IPS-NIHi11 (cell line): ENCODE measurements around the gene VEGFB.

Experiments
- DNase-seq: peaks from one replicate; pipeline ENCODE4 v3.0.0; 2012; ENCODE audit warnings: mixed read lengths, low spot score

Gene VEGFB

DNA sequence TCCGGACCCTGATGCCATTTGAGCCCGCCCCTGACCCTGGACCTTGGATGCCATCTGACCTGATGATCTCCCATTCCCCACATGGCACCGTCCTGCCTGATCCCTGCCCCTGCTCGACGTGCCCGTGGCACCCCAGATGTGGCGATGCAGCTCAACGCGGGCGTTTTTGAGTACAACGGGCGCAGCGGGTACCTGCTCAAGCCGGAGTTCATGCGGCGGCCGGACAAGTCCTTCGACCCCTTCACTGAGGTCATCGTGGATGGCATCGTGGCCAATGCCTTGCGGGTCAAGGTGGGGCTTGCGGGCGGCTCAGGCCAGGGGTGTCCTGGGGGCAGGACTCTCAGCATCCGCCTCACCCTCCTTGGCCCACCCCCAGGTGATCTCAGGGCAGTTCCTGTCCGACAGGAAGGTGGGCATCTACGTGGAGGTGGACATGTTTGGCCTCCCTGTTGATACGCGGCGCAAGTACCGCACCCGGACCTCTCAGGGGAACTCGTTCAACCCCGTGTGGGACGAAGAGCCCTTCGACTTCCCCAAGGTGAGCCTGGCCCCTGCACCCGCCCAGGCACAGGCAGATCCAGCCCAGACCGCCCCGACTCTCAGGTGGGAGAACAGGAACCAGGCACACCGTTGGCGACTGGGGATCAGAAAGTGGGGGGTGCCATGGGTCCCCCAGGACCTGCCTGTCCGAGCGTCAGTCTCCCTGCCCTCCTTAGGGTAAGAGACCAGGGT is 28.1 kb downstream of the VEGFB start:
- DNase-seq, result no peak

GRCh38 chr11:64263021-64263946 is 28.9 kb downstream of the VEGFB start:
- DNase-seq, result peak; percentile 60

DNA sequence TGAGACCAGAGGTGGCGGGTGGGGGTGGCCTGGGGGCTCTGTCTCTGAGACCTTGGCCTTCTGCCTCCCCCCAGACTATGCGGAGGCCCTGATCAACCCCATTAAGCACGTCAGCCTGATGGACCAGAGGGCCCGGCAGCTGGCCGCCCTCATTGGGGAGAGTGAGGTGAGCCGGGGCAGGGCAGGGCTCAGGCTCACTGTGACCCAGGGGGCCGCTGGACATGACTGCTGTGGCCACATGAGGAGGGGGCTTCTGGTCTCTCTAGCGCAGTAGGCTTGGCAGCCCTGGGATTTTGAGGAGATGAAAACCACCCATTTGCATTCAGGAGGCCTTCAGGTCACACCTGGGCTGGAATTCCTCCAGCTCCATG is 29.5 kb downstream of the VEGFB start:
- no peak for DNase-seq

GRCh38 chr11:64264371-64264852 is 30.0 kb downstream of the VEGFB start:
- no peak for DNase-seq

DNA sequence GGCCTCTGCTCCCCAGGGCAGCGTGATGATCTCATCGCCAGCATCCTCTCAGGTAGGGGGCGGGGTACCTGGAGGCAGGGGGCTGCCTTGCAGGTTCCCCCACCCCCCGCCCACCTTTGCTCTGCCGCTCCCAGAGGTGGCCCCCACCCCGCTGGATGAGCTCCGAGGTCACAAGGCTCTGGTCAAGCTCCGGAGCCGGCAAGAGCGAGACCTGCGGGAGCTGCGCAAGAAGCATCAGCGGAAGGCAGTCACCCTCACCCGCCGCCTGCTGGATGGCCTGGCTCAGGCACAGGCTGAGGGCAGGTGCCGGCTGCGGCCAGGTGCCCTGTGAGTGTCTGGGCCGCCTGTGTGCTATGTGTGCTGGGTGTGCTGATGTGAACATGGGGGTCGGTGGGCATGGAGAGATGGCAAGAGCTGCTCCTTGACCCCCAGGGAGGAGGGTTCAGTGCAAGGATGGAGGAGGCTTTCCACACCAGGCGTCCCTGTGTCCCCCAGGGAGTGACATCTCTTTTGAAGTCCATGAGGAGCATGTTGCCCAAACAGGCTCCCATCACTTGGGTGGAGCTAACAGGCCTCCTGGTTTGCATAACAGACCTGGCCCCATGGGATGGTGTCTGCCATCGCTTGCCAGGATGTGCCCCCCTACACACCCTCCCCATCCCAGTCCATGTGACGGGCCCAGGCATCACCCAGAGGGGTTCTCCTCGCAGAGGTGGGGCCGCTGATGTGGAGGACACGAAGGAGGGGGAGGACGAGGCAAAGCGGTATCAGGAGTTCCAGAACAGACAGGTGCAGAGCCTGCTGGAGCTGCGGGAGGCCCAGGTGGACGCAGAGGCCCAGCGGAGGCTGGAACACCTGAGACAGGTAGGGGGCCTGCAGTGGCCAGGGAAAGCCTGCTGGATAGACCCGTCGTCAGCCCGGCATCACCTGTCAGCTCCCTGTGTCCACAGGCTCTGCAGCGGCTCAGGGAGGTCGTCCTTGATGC is 31.1 kb downstream of the VEGFB start:
- DNase-seq, result no peak

DNA sequence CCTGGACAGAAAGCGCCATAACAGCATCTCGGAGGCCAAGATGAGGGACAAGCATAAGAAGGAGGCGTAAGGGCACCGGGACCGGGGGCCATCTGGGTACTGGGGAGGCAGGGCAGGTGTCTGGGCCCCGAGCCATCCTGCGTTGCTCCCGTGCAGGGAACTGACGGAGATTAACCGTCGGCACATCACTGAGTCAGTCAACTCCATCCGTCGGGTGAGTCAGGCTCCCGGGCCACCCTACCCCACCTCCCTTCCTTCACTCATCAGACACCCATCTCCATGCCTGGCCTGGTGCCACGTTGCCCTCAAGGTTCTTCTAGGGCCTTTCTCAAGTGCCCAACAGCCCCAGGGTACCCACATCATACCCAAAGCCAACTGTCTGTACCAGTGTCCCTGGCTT is 32.0 kb downstream of the VEGFB start:
- no peak for DNase-seq

DNA sequence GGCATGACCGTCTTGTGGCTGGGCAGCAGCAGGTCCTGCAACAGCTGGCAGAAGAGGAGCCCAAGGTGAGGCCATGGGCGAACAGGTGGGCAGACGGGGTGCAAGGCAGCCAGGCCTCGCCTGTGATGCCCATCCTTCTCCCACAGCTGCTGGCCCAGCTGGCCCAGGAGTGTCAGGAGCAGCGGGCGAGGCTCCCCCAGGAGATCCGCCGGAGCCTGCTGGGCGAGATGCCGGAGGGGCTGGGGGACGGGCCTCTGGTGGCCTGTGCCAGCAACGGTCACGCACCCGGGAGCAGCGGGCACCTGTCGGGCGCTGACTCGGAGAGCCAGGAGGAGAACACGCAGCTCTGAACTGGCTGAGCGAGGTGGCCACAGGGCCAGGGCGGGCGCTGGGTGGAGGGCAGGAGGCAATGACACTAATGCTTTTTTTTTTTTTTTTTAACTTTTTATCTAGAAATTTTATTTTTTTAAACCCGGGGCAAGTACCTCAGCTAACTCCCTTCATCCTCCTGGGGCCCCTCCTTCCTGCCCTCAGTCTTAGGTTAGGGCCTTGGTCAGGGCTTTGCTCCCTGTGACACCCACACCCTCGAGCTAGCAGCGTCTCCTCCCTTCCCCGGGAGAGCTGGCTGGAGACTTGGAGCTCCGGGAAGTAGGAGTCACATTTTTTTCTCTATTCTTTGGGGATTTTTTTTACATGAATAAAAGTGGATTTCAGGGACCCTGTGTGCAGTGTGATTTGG is 33.0 kb downstream of the VEGFB start:
- DNase-seq, result no peak

DNA sequence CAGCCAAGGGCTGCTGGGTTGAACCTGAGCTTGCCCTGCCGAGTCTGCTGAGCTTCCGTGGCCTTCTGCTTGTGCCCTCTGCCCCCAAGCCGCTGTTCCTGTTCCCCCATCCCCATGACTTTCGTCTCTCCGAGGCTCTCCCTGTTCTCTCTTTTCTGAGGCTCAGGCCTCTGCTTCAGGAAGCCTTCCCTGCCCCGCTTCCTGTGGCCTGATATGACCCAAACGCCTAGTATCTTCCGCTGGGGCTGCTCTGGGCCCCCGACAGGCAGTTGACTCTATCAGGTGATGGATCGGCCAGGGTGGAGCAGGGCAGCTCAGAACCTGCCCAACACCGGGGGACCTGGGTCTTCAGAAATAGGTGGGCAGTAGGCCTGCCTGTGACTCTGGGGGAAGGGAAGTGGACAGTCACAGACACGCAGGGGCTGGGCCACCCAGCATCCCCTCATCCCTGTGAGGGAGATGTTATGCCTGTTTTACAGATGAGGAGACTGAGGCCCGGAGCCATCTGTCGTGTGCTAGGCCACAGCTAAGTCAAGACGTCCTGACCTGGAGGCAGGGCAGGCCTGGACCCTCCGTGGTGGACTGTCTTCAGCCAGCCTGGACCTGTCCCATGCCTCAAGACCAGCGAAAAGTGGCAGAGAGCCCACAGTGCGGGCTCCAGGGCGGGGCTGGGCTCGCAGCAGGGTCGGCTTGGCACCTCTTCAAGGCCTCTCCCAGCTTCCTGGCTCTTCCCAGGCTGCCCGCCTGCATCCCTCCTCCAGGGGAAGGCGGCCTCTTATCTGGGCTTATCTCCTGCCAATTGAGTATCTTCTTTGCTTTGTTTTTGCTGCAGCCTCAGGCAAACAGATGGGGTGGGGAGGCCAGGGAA is 33.9 kb downstream of the VEGFB start:
- no peak for DNase-seq

GRCh38 chr11:64268893-64269539 is 34.6 kb downstream of the VEGFB start:
- DNase-seq, result no peak

GRCh38 chr11:64269540-64270220 is 35.3 kb downstream of the VEGFB start:
- peak; percentile 82 for DNase-seq

- DNase-seq, result no peak
Observed at GRCh38 chr11:64275031-64275800, 40.8 kb downstream of the VEGFB start.

GRCh38 chr11:64275841-64276240 is 41.5 kb downstream of the VEGFB start:
- no peak for DNase-seq

DNA sequence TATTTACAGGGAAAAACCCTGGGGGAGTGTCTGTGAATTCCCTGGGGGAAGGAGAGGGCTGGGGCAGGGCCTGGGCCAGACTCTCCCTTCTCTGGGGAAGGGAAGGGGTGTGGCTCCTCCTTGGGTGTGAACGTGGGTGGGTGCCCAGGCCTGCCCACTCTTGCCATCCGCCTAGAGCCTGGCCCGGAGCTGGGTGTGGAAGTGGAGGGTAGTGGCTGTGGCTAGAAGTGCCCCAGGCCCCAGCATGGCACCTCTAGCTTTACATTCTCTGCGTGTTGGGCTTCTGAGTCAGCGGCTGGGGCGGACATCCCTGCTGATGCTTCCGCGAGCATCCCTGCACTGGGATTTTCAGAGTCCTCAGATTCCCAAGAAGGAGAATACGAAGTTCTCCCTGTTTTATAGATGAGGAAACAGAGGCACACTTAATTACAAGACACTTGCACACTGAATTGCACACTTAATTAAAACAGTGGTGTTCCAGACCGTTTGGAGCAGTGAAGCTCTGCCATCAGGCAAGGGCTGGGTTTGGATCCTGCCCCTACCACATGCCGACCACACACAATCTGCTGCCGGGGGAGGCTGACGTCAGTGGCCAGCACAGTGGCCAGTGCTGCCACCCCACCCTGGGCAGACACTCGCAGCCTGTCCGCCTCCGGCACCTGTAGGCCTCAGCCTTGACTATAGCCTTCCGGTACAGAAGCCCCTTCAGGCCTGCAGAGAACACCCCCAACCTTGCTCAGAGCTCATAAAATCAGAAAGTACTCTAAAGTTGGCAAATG is 42.5 kb downstream of the VEGFB start:
- no peak for DNase-seq

DNA sequence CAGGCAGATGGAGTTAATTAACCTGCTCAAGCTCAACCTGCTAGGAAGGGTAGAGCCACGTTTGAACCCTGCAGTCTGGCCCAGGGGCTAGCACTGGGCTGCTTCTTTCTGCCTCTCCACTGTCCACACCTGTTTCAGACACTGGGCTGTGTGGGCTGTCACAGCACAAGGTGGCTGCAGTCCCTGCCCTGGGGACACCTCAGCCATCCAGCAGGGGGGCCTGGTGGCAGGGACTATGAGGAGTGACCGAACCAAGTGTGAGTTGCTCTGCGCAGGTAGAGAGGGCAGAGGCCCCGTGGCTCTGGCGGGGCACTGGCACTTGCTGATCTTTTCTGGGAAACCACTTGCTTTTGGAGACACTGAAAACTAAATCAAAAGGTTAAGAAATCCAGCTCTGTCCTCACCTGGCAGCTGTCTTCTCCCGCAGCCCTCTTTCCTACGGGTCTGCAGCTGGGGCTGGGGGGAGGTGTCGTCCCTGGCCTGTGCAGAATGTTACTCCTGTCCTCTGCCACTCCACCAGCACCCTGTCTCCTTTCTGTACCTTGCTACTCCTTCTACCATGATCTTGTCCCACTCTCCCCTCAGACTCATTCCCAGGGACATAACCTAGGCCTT is 44.3 kb downstream of the VEGFB start:
- DNase-seq, result no peak

DNA sequence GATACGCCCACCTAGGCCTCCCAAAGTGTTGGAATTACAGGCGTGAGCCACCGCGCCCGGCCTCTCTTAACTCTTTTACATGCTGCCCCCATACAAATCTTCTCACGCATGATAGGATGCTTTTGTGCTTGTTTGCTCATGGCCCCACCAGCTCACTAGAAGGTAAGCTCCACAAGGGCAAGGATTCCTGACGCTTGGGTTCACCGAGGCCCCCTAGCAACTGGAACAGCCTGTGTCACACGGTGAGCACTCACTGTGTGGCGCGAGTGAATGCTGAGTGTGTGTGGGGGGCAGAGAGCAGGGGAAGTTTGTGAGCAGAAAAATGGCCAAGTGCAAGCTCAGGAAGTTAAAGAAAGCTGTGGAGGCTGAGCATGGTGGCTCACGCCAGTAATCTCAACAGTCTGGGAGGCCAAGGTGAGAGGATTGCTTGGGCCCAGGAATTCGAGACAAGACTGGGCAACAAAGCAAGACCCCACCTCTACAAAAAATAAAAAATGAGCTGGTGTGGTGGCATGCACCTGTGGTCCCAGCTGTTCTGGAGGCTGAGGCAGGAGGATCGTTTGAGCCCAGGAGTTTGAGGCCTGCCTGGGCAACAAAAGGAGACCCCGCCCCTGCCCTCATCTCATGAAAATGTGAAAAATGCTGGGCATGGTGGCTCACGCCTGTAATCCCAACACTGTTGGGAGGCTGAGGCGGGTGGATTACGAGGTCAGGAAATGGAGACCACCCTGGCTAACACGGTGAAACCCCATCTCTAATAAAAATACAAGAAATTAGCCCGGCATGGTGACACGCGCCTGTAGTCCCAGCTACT is 47.8 kb downstream of the VEGFB start:
- DNase-seq, result no peak

GRCh38 chr11:64283092-64283491 is 48.7 kb downstream of the VEGFB start:
- no peak for DNase-seq
